ENCODE results near the gene CATSPER2. TPM values are rescaled to one million over a fixed set of nuclear protein-coding genes. Genes with fewer than 3 reads are reported as not detected.
"Not testable (repeated sequence)": the region's sequence is repeated elsewhere in the genome, so short reads cannot be mapped to it uniquely, and the experiment has no call there.

Gene CATSPER2
- total and polyA plus RNA-seq, 2 of the 4 experiments (the other 2 are of a cell fraction) = 0.41 to 11.3 TPM

DNA sequence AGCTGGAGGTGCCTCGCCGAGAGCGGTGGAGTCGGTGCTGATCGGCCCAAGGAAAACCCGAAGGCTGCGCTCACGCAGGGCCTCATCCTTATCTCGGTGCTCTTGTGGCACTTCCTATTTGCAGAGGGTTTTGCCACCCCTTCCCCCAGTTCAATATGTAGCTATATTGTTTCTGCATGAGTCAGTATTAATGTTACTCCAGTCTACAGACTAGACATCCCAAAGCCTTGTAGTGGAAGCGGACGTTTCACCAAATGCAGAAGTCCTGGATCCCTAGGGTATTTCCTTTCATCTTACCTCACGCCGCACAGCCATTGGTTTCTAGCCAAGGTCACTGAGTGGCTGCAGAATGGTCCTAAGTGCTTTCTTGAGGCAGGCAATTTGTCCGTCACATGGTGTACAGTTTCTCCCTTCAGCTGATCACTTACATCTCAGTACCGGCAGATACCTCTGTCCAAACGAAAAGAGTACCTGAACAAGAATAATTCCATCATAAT lies 834 bp upstream of the CATSPER2 start:
- H2BK5ac ChIP-seq (ENCODE audit: low read depth, low read length, poor library complexity, severe bottlenecking); H3K79me1 ChIP-seq (ENCODE audit: low read depth in 1 of 2, low read length in 2 of 2); H3K27ac ChIP-seq (ENCODE audit: insufficient read depth, low read length); BruUV-seq (replicated peaks); H2BK120ac ChIP-seq (ENCODE audit: low read depth, low read length); H3K4me3 ChIP-seq (ENCODE audit: insufficient read depth, low read depth, low read length); H3K14ac ChIP-seq (replicated peaks; ENCODE audit: low read depth, low read length); H3K56ac ChIP-seq (ENCODE audit: extremely low read depth, insufficient read depth, low read length); ATAC-seq (ENCODE audit: low read depth); H4K8ac ChIP-seq (ENCODE audit: low read depth in 2 of 2, low read length in 2 of 2); H3K18ac ChIP-seq (ENCODE audit: low read depth, low read length); H3K9me1 ChIP-seq (ENCODE audit: insufficient read depth, low read length); H2BK15ac ChIP-seq (ENCODE audit: low read depth, low read length); H2BK20ac ChIP-seq (ENCODE audit: low read depth, low read length); POLR2A ChIA-PET (ENCODE audit: unreplicated experiment); dilution Hi-C loops (cut with HindIII; ENCODE audit: low sequenced_read_pairs, unreplicated experiment); H2AFZ ChIP-seq (replicated peaks; ENCODE audit: low read length, poor library complexity); H3K36me3 ChIP-seq (ENCODE audit: control insufficient read depth, insufficient read depth, low read length); DNase-seq; H3K4me1 ChIP-seq (ENCODE audit: control insufficient read depth, insufficient read depth, low read length); H4K20me1 ChIP-seq (ENCODE audit: insufficient read depth, low read length); H3K27me3 ChIP-seq (ENCODE audit: control insufficient read depth, insufficient read depth, low read length); H3K4me2 ChIP-seq (ENCODE audit: low read depth, low read length); H2AK5ac ChIP-seq (ENCODE audit: low read depth, low read length); CTCF ChIA-PET; H4K91ac ChIP-seq (ENCODE audit: insufficient read depth, low read depth, low read length); H3K9me3 ChIP-seq (ENCODE audit: control insufficient read depth, insufficient read depth, low read length); intact Hi-C loops (cut with micrococcal nuclease); H3K23ac ChIP-seq (ENCODE audit: low read depth, low read length); H3K4ac ChIP-seq (ENCODE audit: low read depth, low read length); H2AK9ac ChIP-seq (replicated peaks; ENCODE audit: low read depth, low read length, poor library complexity); in situ Hi-C loops (cut with MboI; ENCODE audit: low sequenced_read_pairs); H3K9ac ChIP-seq (ENCODE audit: low read depth, low read length); H4K5ac ChIP-seq (ENCODE audit: low read depth, low read length): not testable (repeated sequence)
- WGBS, 2 experiments (ENCODE audit: extremely low coverage in 2 of 2, insufficient read length in 1 of 2) = 90% methylated on average over 2 of the region's 16 CpGs; no CpG with 5 or more reads in 1 of the 2 experiments

DNA sequence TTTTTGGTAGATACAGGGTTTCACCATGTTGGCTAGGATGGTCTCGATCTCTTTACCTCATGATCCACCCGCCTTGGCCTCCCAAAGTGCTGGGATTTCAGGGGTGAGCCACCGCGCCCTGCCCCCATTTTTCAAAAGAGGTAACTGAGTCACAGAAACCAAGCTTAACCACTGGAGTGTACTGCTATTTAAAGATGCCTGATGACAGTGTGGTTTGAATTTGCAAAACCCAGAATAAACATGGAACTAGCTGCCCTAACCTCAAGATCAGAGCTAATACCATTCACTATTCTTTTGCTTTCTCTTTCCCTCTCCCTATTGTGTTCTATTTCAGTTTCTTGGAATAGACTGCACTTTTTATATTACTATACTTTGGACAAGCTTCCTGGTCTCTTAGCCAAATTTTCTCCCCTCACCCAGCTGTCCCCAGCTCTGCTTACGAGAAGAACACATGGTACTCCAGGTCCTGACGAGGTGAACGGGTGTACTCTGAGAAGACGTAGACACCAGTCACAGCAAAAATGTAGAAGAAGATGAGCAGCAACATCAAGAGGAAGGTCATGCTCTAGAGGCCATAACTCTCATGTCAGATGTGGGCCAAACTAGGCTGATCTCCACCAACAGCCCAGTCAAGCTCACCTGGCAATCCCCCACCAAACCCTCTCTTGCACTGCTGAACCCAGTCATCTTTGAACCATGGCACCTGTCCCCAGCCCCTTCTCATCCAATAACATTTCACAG lies 10.0 kb downstream of the CATSPER2 start:
- H3K4me2 ChIP-seq (ENCODE audit: low read depth, low read length); H3K4me1 ChIP-seq (ENCODE audit: control insufficient read depth, insufficient read depth, low read length); H3K14ac ChIP-seq (replicated peaks; ENCODE audit: low read depth, low read length); H4K8ac ChIP-seq (ENCODE audit: low read depth in 2 of 2, low read length in 2 of 2); H4K91ac ChIP-seq (ENCODE audit: insufficient read depth, low read depth, low read length); H3K23ac ChIP-seq (ENCODE audit: low read depth, low read length); H3K9me3 ChIP-seq (ENCODE audit: control insufficient read depth, insufficient read depth, low read length); H2BK15ac ChIP-seq (ENCODE audit: low read depth, low read length); H3K9ac ChIP-seq (ENCODE audit: low read depth, low read length); H3K27me3 ChIP-seq (ENCODE audit: control insufficient read depth, insufficient read depth, low read length); BruUV-seq (replicated peaks); in situ Hi-C loops (cut with MboI; ENCODE audit: low sequenced_read_pairs); intact Hi-C loops (cut with micrococcal nuclease); H3K56ac ChIP-seq (ENCODE audit: extremely low read depth, insufficient read depth, low read length); H3K4ac ChIP-seq (ENCODE audit: low read depth, low read length); H3K4me3 ChIP-seq (ENCODE audit: insufficient read depth, low read depth, low read length); H2BK120ac ChIP-seq (ENCODE audit: low read depth, low read length); H3K27ac ChIP-seq (ENCODE audit: insufficient read depth, low read length); H2AK5ac ChIP-seq (ENCODE audit: low read depth, low read length); H3K79me1 ChIP-seq (ENCODE audit: low read depth in 1 of 2, low read length in 2 of 2); H3K18ac ChIP-seq (ENCODE audit: low read depth, low read length); DNase-seq; H2BK5ac ChIP-seq (ENCODE audit: low read depth, low read length, poor library complexity, severe bottlenecking); H3K9me1 ChIP-seq (ENCODE audit: insufficient read depth, low read length); H4K20me1 ChIP-seq (ENCODE audit: insufficient read depth, low read length); H2BK20ac ChIP-seq (ENCODE audit: low read depth, low read length); H4K5ac ChIP-seq (ENCODE audit: low read depth, low read length); POLR2A ChIA-PET (ENCODE audit: unreplicated experiment); H3K36me3 ChIP-seq (ENCODE audit: control insufficient read depth, insufficient read depth, low read length); ATAC-seq (ENCODE audit: low read depth); CTCF ChIA-PET; H2AFZ ChIP-seq (replicated peaks; ENCODE audit: low read length, poor library complexity); H2AK9ac ChIP-seq (replicated peaks; ENCODE audit: low read depth, low read length, poor library complexity); dilution Hi-C loops (cut with HindIII; ENCODE audit: low sequenced_read_pairs, unreplicated experiment): not testable (repeated sequence)
- 72% methylated on average over 4 of the region's 8 CpGs; no CpG with 5 or more reads in 1 of the 2 experiments for WGBS, 2 experiments (ENCODE audit: extremely low coverage in 2 of 2, insufficient read length in 1 of 2)
